HepG2 (cell line): ENCODE data around the gene IFI35. TPM values are rescaled to one million over a fixed set of nuclear protein-coding genes. Genes with fewer than 3 reads are reported as not detected.

Experiments used
- ARNTL ChIP-seq: sonication (generic); formaldehyde crosslinking; IDR thresholded peaks from 2 replicates; pipeline ENCODE4 v1.4.0; 2020; ENCODE audit warnings: mild to moderate bottlenecking, missing genetic modification reagents
- PRMT3 ChIP-seq: sonication (generic); formaldehyde crosslinking; IDR thresholded peaks from 2 replicates; pipeline ENCODE4 v1.8.1; 2022; ENCODE audit warnings: low read depth, mild to moderate bottlenecking, moderate library complexity, missing genetic modification reagents, borderline replicate concordance
- SPEN ChIP-seq: sonication (generic); formaldehyde crosslinking; IDR thresholded peaks from 2 replicates; pipeline ENCODE4 v1.5.1; 2020; ENCODE audit warnings: low read depth, mild to moderate bottlenecking, missing genetic modification reagents
- YEATS2 ChIP-seq: sonication (generic); formaldehyde crosslinking; IDR thresholded peaks from 2 replicates; pipeline ENCODE4 v1.4.0; 2020; ENCODE audit warnings: missing genetic modification reagents, borderline replicate concordance
- ZBTB42 ChIP-seq: sonication (generic); formaldehyde crosslinking; IDR thresholded peaks from 2 replicates; pipeline ENCODE4 v1.5.0; 2020; ENCODE audit warnings: mild to moderate bottlenecking, missing genetic modification reagents
- ZNF329 ChIP-seq: sonication (generic); formaldehyde crosslinking; IDR thresholded peaks from 2 replicates; pipeline ENCODE4 v1.9.0; 2021; ENCODE audit warnings: low read depth, mild to moderate bottlenecking, missing genetic modification reagents
- ZNF496 ChIP-seq: sonication (generic); formaldehyde crosslinking; IDR thresholded peaks from 2 replicates; pipeline ENCODE4 v1.8.1; 2023; ENCODE audit warnings: mild to moderate bottlenecking, moderate library complexity, missing genetic modification reagents; ENCODE audit not compliant: insufficient replicate concordance
- ZNF549 ChIP-seq: sonication (generic); formaldehyde crosslinking; IDR thresholded peaks from 2 replicates; pipeline ENCODE4 v1.5.0; 2020; ENCODE audit warnings: missing genetic modification reagents
- ZNF558 ChIP-seq: sonication (generic); formaldehyde crosslinking; IDR thresholded peaks from 2 replicates; pipeline ENCODE4 v1.9.0; 2022; ENCODE audit warnings: mild to moderate bottlenecking, missing genetic modification reagents, borderline replicate concordance
- ZNF572 ChIP-seq: sonication (generic); formaldehyde crosslinking; IDR thresholded peaks from 2 replicates; pipeline ENCODE4 v1.5.1; 2020; ENCODE audit warnings: mild to moderate bottlenecking, missing genetic modification reagents
- ZNF878 ChIP-seq: sonication (generic); formaldehyde crosslinking; IDR thresholded peaks from 2 replicates; pipeline ENCODE4 v1.8.1; 2023; ENCODE audit warnings: mild to moderate bottlenecking, missing genetic modification reagents, moderate library complexity
- ZSCAN20 ChIP-seq: sonication (generic); formaldehyde crosslinking; IDR thresholded peaks from 2 replicates; pipeline ENCODE4 v1.4.0; 2020; ENCODE audit warnings: missing genetic modification reagents, mild to moderate bottlenecking, borderline replicate concordance
- ZSCAN21 ChIP-seq: sonication (generic); formaldehyde crosslinking; IDR thresholded peaks from 2 replicates; pipeline ENCODE4 v1.8.0; 2022; ENCODE audit warnings: mild to moderate bottlenecking, missing genetic modification reagents, moderate library complexity, borderline replicate concordance
- polyA plus RNA-seq, 8 experiments: library from polyadenylated mRNA; depleted of rRNA in 3 of 8; stranded (reverse) in 7 of 8; unstranded in 1 of 8; fragments of >200 nt; fragmentation: Illumina TruSeq in 4 of 8; extraction: Trizol in 4 of 8; gene quantifications; 2 replicates each; pipeline versions ENCODE4 v1.2.1 to v1.2.3, GENCODE V29; 2011 to 2016; ENCODE audit warnings: low read depth in 4 of 8, missing spikeins in 1 of 8, mixed read lengths in 1 of 8; ENCODE audit not compliant: insufficient read depth in 1 of 8
- total RNA-seq, 5 experiments: library from RNA; depleted of rRNA; stranded (reverse); fragments of >200 nt; fragmentation: Illumina TruSeq; extraction: Trizol; gene quantifications; 2 replicates each; pipeline ENCODE4 v1.2.3, GENCODE V29; 2016; ENCODE audit warnings: low read depth in 1 of 5
- TF ChIP-seq, protein P1 (sequence below): sonication (generic); formaldehyde crosslinking; IDR thresholded peaks from 2 replicates; pipeline ENCODE4 v1.4.0; 2020; ENCODE audit warnings: mild to moderate bottlenecking, missing genetic modification reagents
- TF ChIP-seq, protein P2 (sequence below): sonication (generic); formaldehyde crosslinking; IDR thresholded peaks from 2 replicates; pipeline ENCODE4 v1.8.0; 2022; ENCODE audit warnings: mild to moderate bottlenecking, missing genetic modification reagents, moderate library complexity
- TF ChIP-seq, protein P3 (sequence below): sonication (generic); formaldehyde crosslinking; IDR thresholded peaks from 2 replicates; pipeline ENCODE4 v1.4.0; 2020; ENCODE audit warnings: missing genetic modification reagents, borderline replicate concordance
- TF ChIP-seq, protein P4 (sequence below): IDR thresholded peaks from 2 replicates; pipeline ENCODE4 v1.6.1; 2016; ENCODE audit warnings: low read depth, control low read depth

Gene IFI35
- total and polyA plus RNA-seq, 2 of the 13 experiments (the other 11 are each of a cell fraction or from before 2014, with no cell fraction given), result 28.9 to 38.1 TPM

DNA sequence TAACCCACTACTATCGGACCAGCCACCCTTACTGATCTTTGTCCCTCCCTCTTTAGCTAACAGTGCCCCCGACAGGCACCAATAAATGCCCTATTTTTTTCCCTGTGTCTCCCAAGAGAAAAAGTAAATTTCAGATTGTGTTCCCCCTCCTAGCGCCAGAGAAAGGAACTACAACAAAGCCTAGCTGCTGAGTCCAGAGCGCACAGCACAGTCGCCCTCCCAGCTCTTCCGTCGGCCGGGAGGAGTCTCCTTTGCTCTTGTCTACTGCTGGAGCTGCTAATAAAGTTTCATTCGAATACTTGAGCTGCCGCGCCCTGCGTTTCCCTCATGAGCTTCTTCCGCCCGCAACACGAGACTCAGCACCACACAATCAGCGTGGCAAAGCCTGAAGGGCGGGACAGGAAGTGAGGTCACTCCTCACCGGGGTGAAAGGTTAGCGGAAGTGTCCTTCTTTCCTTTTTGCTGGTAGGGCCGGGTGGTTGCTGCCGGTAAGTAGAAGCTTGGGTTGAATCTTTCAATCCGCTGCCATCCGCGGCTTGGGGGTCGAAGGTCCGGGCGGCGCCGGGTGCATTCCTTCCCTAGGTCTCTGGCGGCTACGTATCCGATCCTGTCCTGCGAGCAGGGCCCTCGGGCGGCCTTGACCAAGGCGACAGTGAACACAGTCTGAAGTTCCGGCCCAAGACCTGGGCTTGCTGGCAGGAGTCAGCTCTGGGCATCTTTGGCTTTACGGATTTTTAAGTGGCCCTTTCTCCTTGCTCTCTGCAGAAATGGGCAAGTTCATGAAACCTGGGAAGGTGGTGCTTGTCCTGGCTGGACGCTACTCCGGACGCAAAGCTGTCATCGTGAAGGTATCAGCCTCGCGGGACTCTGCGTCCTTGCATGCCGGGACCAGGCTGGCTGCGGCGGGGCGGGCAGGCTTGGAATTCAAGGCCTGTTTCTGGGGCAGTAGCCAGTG, 8.3 kb upstream of the IFI35 start, which contains the start of gene RPL27 (continued):
- TF ChIP-seq, protein P1, sequence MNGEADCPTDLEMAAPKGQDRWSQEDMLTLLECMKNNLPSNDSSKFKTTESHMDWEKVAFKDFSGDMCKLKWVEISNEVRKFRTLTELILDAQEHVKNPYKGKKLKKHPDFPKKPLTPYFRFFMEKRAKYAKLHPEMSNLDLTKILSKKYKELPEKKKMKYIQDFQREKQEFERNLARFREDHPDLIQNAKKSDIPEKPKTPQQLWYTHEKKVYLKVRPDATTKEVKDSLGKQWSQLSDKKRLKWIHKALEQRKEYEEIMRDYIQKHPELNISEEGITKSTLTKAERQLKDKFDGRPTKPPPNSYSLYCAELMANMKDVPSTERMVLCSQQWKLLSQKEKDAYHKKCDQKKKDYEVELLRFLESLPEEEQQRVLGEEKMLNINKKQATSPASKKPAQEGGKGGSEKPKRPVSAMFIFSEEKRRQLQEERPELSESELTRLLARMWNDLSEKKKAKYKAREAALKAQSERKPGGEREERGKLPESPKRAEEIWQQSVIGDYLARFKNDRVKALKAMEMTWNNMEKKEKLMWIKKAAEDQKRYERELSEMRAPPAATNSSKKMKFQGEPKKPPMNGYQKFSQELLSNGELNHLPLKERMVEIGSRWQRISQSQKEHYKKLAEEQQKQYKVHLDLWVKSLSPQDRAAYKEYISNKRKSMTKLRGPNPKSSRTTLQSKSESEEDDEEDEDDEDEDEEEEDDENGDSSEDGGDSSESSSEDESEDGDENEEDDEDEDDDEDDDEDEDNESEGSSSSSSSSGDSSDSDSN (CRISPR knock-in tag), result peak; percentile 85
- TF ChIP-seq ZBTB42 (CRISPR knock-in tag), result no peak
- TF ChIP-seq, protein P2, sequence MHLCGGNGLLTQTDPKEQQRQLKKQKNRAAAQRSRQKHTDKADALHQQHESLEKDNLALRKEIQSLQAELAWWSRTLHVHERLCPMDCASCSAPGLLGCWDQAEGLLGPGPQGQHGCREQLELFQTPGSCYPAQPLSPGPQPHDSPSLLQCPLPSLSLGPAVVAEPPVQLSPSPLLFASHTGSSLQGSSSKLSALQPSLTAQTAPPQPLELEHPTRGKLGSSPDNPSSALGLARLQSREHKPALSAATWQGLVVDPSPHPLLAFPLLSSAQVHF (CRISPR knock-in tag), result peak; percentile 69; the same call in 1 of the 2 replicates
- peak; percentile 97 for TF ChIP-seq ARNTL (CRISPR knock-in tag)
- peak; percentile 91 for TF ChIP-seq ZNF329 (CRISPR knock-in tag)
- TF ChIP-seq, protein P3, sequence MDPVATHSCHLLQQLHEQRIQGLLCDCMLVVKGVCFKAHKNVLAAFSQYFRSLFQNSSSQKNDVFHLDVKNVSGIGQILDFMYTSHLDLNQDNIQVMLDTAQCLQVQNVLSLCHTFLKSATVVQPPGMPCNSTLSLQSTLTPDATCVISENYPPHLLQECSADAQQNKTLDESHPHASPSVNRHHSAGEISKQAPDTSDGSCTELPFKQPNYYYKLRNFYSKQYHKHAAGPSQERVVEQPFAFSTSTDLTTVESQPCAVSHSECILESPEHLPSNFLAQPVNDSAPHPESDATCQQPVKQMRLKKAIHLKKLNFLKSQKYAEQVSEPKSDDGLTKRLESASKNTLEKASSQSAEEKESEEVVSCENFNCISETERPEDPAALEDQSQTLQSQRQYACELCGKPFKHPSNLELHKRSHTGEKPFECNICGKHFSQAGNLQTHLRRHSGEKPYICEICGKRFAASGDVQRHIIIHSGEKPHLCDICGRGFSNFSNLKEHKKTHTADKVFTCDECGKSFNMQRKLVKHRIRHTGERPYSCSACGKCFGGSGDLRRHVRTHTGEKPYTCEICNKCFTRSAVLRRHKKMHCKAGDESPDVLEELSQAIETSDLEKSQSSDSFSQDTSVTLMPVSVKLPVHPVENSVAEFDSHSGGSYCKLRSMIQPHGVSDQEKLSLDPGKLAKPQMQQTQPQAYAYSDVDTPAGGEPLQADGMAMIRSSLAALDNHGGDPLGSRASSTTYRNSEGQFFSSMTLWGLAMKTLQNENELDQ (CRISPR knock-in tag), result peak; percentile 29; the same call in 1 of the 2 replicates
- peak; percentile 91 for TF ChIP-seq ZSCAN21 (CRISPR knock-in tag)
- peak; percentile 100 for TF ChIP-seq SPEN (CRISPR knock-in tag)
- no peak for TF ChIP-seq ZNF549
- TF ChIP-seq ZSCAN20 (CRISPR knock-in tag), result peak; percentile 6; the same call in 1 of the 2 replicates
- TF ChIP-seq, protein P4, sequence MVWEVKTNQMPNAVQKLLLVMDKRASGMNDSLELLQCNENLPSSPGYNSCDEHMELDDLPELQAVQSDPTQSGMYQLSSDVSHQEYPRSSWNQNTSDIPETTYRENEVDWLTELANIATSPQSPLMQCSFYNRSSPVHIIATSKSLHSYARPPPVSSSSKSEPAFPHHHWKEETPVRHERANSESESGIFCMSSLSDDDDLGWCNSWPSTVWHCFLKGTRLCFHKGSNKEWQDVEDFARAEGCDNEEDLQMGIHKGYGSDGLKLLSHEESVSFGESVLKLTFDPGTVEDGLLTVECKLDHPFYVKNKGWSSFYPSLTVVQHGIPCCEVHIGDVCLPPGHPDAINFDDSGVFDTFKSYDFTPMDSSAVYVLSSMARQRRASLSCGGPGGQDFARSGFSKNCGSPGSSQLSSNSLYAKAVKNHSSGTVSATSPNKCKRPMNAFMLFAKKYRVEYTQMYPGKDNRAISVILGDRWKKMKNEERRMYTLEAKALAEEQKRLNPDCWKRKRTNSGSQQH, result peak; percentile 92
- no peak; the same call in 1 of the 2 replicates for TF ChIP-seq PRMT3
- peak; percentile 100 for TF ChIP-seq YEATS2 (CRISPR knock-in tag)
- no peak for TF ChIP-seq ZNF496 (CRISPR knock-in tag)
- TF ChIP-seq ZNF572 (CRISPR knock-in tag), result peak; percentile 63; the same call in 1 of the 2 replicates
- 0 out of 2 replicates have a peak, but pooled peaks have one; percentile 74 for TF ChIP-seq ZNF558 (CRISPR knock-in tag)
- TF ChIP-seq ZNF878 (CRISPR knock-in tag), result peak; percentile 95
